ENCODE measurements around the gene GCK.

DNA sequence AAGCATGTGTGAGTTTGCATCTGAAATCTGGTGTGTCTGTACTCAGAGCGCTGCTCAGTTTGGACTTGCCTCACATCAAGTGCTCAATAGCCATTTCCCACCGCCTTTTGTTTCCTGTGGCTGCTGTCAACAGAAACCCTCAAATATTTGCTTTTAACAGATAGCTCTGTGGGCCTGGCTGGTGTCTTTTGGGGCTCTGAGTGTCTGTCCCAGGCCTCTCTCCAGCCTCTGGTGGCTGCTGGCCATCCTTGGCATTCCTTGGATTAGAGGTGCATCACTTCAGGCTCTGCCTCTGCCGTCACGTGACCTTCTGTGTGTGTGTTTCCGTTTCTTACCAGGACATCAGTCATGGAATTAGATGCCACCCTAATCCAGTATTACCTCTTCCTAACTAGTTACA is 20.9 kb upstream of the GCK start:
- TF ChIP-seq, protein P1, sequence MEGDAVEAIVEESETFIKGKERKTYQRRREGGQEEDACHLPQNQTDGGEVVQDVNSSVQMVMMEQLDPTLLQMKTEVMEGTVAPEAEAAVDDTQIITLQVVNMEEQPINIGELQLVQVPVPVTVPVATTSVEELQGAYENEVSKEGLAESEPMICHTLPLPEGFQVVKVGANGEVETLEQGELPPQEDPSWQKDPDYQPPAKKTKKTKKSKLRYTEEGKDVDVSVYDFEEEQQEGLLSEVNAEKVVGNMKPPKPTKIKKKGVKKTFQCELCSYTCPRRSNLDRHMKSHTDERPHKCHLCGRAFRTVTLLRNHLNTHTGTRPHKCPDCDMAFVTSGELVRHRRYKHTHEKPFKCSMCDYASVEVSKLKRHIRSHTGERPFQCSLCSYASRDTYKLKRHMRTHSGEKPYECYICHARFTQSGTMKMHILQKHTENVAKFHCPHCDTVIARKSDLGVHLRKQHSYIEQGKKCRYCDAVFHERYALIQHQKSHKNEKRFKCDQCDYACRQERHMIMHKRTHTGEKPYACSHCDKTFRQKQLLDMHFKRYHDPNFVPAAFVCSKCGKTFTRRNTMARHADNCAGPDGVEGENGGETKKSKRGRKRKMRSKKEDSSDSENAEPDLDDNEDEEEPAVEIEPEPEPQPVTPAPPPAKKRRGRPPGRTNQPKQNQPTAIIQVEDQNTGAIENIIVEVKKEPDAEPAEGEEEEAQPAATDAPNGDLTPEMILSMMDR (IDR thresholded peaks at IDR 0.05), result no peak
- TF ChIP-seq POLR2A (IDR thresholded peaks at IDR 0.05), result no peak
- no peak for TF ChIP-seq POLR2AphosphoS5 (IDR thresholded peaks at IDR 0.05)
